Neural cell (in vitro differentiated cells): ENCODE measurements around the gene CRIM1. TPM values are rescaled to one million over a fixed set of nuclear protein-coding genes. Genes with fewer than 3 reads are reported as not detected.

Experiments
- H2AFZ ChIP-seq: fragments of 200-600, 300-800 bp; sonication (generic), shearing (Covaris generic); 2 replicates; pipeline ENCODE4 v1.6.0; 2014; ENCODE audit warnings: low read depth, mild to moderate bottlenecking, antibody characterized with exemption, low read length, moderate library complexity
- H3F3A ChIP-seq: fragments of 200-600 bp; shearing (Covaris generic); 2 replicates; pipeline ENCODE4 v1.6.1; 2016; ENCODE audit warnings: mild to moderate bottlenecking, moderate library complexity, mixed read lengths, antibody characterized with exemption, low read length; ENCODE audit not compliant: insufficient read depth, poor library complexity, severe bottlenecking
- H3K27ac ChIP-seq: fragments of 200-600, 300-800 bp; sonication (generic), shearing (Covaris generic); 2 replicates; pipeline ENCODE4 v1.5.1; 2014; ENCODE audit warnings: mild to moderate bottlenecking, low read length, moderate library complexity
- H3K27me3 ChIP-seq: fragments of 300-800, 200-600 bp; sonication (generic), shearing (Covaris generic); 2 replicates; pipeline ENCODE4 v1.6.0; 2014; ENCODE audit warnings: mild to moderate bottlenecking, low read depth, low read length, moderate library complexity; ENCODE audit not compliant: insufficient read depth
- H3K36me3 ChIP-seq: fragments of 300-800, 200-600 bp; sonication (generic), shearing (Covaris generic); 2 replicates; pipeline ENCODE4 v1.5.1; 2014; ENCODE audit warnings: mild to moderate bottlenecking, antibody characterized with exemption, low read length, moderate library complexity; ENCODE audit not compliant: insufficient read depth
- H3K4me2 ChIP-seq: fragments of 300-800, 200-600 bp; sonication (generic), shearing (Covaris generic); 2 replicates; pipeline ENCODE4 v1.6.0; 2014; ENCODE audit warnings: mild to moderate bottlenecking, low read length
- H3K4me3 ChIP-seq: fragments of 300-800, 200-600 bp; sonication (generic), shearing (Covaris generic); 2 replicates; pipeline ENCODE4 v1.5.1; 2014; ENCODE audit warnings: mild to moderate bottlenecking, low read length, moderate library complexity
- H3K79me2 ChIP-seq: fragments of 200-600 bp; shearing (Covaris generic); replicated peaks from 2 replicates; pipeline ENCODE4 v1.6.0; 2014; ENCODE audit warnings: mild to moderate bottlenecking, low read length, moderate library complexity; ENCODE audit not compliant: insufficient read depth
- H3K9ac ChIP-seq: fragments of 300-800, 200-600 bp; sonication (generic), shearing (Covaris generic); 2 replicates; pipeline ENCODE4 v1.6.1; 2016; ENCODE audit warnings: mild to moderate bottlenecking, low read length, mixed read lengths
- H3K9me2 ChIP-seq: fragments of 200-600 bp; shearing (Covaris generic); 2 replicates; pipeline ENCODE4 v1.6.1; 2016; ENCODE audit warnings: mild to moderate bottlenecking, low read length, mixed read lengths; ENCODE audit not compliant: insufficient read depth
- H3K9me3 ChIP-seq: fragments of 200-600, 300-800 bp; sonication (generic), shearing (Covaris generic); 2 replicates; pipeline ENCODE4 v1.6.1; 2016; ENCODE audit warnings: mild to moderate bottlenecking, mixed run types, low read length, moderate library complexity, mixed read lengths
- H4K20me1 ChIP-seq: fragments of 200-600 bp; shearing (Covaris generic); 2 replicates; pipeline ENCODE4 v1.6.1; 2016; ENCODE audit warnings: mild to moderate bottlenecking, mixed run types; ENCODE audit not compliant: insufficient read depth
- EP300 ChIP-seq: fragments of 450-650 bp; conservative IDR thresholded peaks from 2 replicates; pipeline ENCODE4 v1.6.1; 2014; ENCODE audit warnings: antibody characterized with exemption, mild to moderate bottlenecking, moderate library complexity; ENCODE audit not compliant: poor library complexity, severe bottlenecking
- EZH2 ChIP-seq: fragments of 200-600, 300-800 bp; shearing (Covaris generic), sonication (generic); IDR thresholded peaks from 2 replicates; pipeline ENCODE4 v1.6.1; 2014; ENCODE audit warnings: antibody characterized with exemption, low read length, borderline replicate concordance, mild to moderate bottlenecking; ENCODE audit not compliant: insufficient read depth, poor library complexity, severe bottlenecking
- MXI1 ChIP-seq: fragments of 450-650 bp; conservative IDR thresholded peaks from 2 replicates; pipeline ENCODE4 v1.6.1; 2014; ENCODE audit warnings: antibody characterized with exemption, mild to moderate bottlenecking; ENCODE audit not compliant: poor library complexity, severe bottlenecking
- POLR2AphosphoS5 ChIP-seq: IDR thresholded peaks from 2 replicates; pipeline ENCODE4 v1.6.1; 2012
- SMC3 ChIP-seq: fragments of 450-650 bp; conservative IDR thresholded peaks from 2 replicates; pipeline ENCODE4 v1.6.1; 2014; ENCODE audit warnings: antibody characterized with exemption, mild to moderate bottlenecking, moderate library complexity; ENCODE audit not compliant: poor library complexity
- TAF1 ChIP-seq: IDR thresholded peaks from 2 replicates; pipeline ENCODE4 v1.6.1; 2012; ENCODE audit warnings: low read depth
- polyA plus RNA-seq: library from polyadenylated mRNA; depleted of rRNA; stranded (reverse); fragments of >200 nt; gene quantifications from 2 replicates; pipeline ENCODE4 v1.2.3, GENCODE V29; 2014
- TF ChIP-seq, protein P1 (sequence below): IDR thresholded peaks from 2 replicates; pipeline ENCODE4 v1.6.1; 2012; ENCODE audit warnings: borderline replicate concordance
- TF ChIP-seq, protein P2 (sequence below): fragments of 450-650 bp; IDR thresholded peaks from 2 replicates; pipeline ENCODE4 v1.5.1; 2014; ENCODE audit warnings: antibody characterized with exemption, mild to moderate bottlenecking, moderate library complexity; ENCODE audit not compliant: poor library complexity, severe bottlenecking

Gene CRIM1
- polyA plus RNA-seq, 1 donor from 2014 or later: 6.7 TPM

DNA sequence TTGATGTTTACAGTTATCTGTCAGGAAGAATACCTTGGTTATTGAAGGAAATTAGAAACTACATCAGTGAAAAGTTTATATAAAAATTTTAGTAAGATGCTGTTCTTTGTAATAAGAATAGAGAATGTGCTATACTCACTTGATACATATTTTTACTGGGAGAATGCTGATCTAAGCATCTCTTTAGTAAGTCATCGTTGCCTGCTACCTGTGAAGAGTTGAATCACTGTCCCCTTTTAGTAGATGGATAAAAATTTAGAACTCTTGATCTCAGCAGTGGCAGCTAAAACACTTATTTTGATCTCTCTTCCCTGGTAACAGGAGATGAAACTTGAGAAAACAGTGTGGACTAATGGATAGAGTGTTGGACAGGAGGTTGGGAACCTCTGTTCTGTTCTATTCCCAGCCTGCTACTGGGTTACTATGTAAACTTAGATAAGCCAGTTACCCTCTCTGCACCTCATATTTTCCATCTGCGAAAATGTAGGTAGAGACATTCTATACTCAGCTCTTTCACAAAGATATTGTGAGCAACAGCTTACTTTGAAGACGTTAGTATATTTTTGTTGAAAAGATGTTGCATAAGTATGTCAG, 142.1 kb downstream of the CRIM1 start:
- H3K4me2 ChIP-seq: no peak overlapping the region
- no peak overlapping the region for H2AFZ ChIP-seq
- TF ChIP-seq SMC3 (no peak), TAF1 (no peak), EP300 (no peak), POLR2AphosphoS5 (no peak), EZH2 (no peak), MXI1 (no peak)
- TF ChIP-seq, protein P1, sequence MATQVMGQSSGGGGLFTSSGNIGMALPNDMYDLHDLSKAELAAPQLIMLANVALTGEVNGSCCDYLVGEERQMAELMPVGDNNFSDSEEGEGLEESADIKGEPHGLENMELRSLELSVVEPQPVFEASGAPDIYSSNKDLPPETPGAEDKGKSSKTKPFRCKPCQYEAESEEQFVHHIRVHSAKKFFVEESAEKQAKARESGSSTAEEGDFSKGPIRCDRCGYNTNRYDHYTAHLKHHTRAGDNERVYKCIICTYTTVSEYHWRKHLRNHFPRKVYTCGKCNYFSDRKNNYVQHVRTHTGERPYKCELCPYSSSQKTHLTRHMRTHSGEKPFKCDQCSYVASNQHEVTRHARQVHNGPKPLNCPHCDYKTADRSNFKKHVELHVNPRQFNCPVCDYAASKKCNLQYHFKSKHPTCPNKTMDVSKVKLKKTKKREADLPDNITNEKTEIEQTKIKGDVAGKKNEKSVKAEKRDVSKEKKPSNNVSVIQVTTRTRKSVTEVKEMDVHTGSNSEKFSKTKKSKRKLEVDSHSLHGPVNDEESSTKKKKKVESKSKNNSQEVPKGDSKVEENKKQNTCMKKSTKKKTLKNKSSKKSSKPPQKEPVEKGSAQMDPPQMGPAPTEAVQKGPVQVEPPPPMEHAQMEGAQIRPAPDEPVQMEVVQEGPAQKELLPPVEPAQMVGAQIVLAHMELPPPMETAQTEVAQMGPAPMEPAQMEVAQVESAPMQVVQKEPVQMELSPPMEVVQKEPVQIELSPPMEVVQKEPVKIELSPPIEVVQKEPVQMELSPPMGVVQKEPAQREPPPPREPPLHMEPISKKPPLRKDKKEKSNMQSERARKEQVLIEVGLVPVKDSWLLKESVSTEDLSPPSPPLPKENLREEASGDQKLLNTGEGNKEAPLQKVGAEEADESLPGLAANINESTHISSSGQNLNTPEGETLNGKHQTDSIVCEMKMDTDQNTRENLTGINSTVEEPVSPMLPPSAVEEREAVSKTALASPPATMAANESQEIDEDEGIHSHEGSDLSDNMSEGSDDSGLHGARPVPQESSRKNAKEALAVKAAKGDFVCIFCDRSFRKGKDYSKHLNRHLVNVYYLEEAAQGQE: no peak
- TF ChIP-seq, protein P2, sequence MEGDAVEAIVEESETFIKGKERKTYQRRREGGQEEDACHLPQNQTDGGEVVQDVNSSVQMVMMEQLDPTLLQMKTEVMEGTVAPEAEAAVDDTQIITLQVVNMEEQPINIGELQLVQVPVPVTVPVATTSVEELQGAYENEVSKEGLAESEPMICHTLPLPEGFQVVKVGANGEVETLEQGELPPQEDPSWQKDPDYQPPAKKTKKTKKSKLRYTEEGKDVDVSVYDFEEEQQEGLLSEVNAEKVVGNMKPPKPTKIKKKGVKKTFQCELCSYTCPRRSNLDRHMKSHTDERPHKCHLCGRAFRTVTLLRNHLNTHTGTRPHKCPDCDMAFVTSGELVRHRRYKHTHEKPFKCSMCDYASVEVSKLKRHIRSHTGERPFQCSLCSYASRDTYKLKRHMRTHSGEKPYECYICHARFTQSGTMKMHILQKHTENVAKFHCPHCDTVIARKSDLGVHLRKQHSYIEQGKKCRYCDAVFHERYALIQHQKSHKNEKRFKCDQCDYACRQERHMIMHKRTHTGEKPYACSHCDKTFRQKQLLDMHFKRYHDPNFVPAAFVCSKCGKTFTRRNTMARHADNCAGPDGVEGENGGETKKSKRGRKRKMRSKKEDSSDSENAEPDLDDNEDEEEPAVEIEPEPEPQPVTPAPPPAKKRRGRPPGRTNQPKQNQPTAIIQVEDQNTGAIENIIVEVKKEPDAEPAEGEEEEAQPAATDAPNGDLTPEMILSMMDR: no peak
- no peaks in the 10 kb centered on the region for H3K9me3 ChIP-seq
- H3K27me3 ChIP-seq: no peaks in the 10 kb centered on the region
- H4K20me1 ChIP-seq: no peaks in the 10 kb centered on the region
- no peaks in the 10 kb centered on the region for H3K9me2 ChIP-seq
- H3K4me3 ChIP-seq: no peak overlapping the region
- H3K79me2 ChIP-seq: no peaks in the 10 kb centered on the region
- H3K36me3 ChIP-seq: no peaks in the 10 kb centered on the region
- no peak overlapping the region for H3K9ac ChIP-seq
- H3K27ac ChIP-seq: no peak overlapping the region
- H3F3A ChIP-seq: no peaks in the 10 kb centered on the region

DNA sequence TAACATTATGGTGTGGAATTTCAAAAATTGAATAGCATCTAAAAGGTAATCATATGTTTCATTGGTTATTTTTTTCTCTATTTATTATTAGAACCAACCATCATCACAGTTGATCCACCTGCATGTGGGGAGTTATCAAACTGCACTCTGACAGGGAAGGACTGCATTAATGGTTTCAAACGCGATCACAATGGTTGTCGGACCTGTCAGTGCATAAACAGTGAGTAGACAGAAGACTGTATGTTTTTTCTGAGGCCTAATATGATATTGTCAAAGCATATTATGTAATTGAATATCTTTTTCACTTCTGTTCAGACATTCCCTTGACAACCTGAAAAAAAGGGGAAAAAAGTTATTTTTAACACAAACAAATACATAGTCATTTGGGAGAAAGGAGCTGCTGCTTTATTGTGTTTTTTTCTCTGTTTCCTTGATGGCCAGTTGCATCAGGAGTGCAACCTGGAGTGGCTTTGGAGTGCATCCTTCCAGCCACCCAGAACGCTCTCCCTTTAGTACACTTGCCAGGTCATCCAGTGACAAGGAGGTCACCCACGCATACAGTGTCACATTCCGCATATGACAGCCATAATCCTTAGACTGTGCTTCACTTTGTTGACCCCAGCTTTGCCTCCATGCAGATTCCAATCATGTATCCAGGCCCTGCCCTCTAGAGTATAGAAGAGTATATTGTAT, 143.7 kb downstream of the CRIM1 start:
- Histone ChIP-seq H3K27me3 (no peaks in the 10 kb centered on the region), H3K4me3 (no peak overlapping the region), H3K79me2 (no peaks in the 10 kb centered on the region), H2AFZ (no peak overlapping the region), H3K36me3 (no peaks in the 10 kb centered on the region), H3K27ac (no peak overlapping the region), H3K4me2 (no peak overlapping the region), H4K20me1 (no peaks in the 10 kb centered on the region), H3K9me3 (no peaks in the 10 kb centered on the region), H3K9me2 (no peaks in the 10 kb centered on the region), H3F3A (no peaks in the 10 kb centered on the region), H3K9ac (no peak overlapping the region)
- TF ChIP-seq, protein P2: no peak
- TF ChIP-seq EP300 (peak; percentile 76), POLR2AphosphoS5 (peak; percentile 78)
